NK-92 (cell line): ENCODE data around the gene IGF2.

Experiments
- DNase-seq: peaks from one replicate; lab custom pipeline; 2025; ENCODE audit not compliant: unreplicated experiment; lab: John Stamatoyannopoulos, UW

Gene IGF2

DNA sequence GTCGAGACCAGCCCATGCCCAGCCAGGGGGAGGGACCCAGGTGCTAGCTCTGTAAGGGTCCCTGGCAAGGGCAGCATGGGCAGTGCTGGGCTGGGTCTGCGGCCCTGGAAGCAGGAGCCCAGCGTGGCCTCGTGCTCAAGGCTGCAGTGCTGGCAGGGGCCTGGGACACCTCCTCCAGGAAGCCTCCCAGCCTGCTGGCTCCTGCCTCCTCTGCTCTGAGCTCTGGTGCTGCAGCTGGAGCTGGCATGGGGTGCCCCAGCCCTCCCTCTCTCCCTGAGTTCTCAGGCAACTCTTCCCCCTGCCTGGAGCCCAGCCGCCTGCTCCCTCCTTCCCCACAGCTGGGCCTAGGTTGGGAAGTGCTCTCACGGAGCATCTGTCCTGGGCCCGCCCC is 15.0 kb upstream of the IGF2 start:
- no peak for DNase-seq

DNA sequence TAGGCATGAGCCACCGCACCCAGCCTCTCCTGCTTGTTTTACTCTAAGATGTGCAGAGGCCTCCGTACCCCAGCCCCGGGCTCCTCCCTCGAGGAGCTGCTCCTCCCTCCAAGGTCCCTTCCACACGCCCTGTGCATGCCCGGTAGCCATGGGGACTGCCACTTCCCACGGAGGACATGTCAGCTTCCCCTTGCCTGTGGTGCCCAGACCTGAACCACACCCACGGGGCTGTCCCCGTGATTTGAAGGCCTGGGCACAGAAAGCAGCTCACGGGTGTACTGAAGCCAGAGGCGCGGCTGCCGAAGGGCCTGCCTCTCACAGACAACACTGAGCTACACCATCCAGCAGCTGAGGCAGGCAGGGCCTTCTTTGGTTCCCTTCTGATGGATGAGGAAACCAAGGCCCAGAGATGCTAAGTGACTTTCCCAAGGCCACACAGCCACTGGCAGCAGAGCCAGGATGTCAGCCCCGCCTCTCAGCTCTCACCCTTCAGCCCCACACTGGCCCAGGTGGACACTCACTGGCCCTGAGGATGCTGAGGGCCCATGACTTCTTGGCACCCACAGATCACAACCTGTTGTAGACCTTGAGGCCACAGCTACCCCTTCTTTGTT is 14.5 kb upstream of the IGF2 start:
- DNase-seq: no peak

DNA sequence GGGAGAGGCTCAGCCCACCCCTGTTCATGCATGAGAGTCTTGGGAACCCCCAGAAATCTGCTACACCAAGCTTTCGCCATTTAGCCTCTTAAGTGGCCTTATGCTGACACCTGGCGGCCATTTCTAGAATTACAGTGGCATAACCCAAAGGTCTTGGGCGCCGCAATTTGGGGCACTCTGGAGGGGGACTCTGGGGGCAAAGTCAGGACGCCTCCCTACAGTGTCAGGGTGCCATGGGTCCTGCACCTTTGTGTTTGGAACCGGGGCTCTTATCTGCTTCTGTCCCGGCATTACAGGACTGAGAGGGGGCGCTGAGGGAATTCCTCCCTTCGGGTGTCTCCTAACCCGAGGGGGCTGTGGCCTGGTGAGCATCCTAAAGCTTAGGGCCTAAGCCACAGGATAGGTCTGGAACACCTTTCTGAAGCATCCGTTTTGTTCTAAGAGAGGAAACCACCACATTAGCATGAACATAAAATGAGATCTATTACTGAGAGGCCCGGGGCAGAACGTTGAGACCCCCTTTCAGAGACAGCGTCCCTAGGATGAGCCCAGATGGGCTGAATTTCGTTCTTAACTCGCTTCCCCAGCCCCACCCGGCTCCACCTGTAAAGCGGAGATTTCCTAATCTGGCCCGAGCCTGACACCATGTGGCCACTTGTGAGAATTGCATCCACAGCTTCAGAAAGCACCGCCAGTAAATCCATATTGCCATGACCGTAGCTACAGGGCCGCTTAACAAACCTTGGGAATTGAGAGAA is 12.5 kb upstream of the IGF2 start:
- DNase-seq: no peak

DNA sequence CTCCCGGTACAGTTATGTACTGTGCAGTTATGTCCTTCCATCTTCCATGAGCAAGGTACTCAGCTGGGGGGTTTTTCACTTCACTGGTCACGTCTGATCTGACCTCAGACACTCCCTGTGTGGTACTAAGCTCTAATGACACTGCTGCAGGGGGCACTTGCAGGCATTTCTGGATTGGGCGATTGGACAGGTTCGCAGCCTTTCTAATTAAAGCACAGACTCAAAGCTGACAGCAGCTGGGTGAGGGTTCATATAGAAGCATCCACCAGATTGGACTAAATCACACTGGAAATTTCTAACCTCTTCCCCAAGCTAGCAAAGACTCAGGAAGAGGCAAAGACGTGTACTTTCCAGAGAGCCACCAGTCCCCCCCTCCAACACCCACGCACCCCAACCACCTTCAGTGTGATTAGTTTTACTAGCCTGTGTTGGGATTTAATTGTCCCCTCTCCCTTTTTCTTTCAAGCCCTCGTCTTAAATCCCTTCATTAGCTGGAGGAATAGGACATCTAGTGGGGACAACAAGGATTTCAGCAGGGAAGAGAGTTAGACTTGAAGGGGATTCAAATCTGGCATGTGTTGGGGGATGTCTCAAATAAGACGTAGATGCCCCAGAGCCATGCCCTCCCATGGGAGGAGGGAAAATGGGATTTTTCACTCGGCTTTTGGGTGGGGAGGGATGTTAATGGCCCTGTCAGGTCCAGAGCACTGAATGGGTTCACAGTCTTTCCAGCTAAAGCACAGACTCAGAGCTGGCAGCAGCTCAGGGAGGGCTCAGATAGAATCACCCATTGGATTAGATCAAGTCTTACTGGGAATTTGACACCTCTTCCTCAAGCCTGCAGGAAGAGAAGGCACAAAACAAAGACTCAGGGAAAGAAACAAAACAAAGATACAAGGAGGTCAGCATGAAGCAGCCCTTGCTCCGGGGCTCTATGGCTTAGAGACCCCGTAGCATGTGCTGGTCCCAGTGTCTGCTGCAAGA is 11.0 kb upstream of the IGF2 start:
- DNase-seq: no peak

DNA sequence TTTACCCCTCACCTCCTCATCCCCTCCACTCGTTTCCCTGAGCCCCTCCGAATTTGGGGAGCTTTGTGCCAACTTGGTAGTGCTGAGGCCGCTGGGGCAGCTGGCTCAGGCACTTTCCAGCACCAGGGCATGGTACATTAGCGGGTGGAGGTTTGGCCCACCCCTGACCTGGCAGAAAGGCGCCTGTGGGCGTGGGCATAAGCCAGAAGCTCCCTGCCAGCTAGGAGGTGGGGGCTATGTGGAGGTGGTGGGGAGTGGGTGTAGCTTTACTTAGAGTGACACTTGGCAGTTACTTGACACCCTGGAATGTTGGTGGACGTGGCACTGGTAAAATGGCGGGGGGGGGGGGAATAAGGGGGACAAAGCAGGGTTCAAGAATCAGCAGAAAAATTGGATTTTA is 10.3 kb upstream of the IGF2 start:
- DNase-seq: no peak

DNA sequence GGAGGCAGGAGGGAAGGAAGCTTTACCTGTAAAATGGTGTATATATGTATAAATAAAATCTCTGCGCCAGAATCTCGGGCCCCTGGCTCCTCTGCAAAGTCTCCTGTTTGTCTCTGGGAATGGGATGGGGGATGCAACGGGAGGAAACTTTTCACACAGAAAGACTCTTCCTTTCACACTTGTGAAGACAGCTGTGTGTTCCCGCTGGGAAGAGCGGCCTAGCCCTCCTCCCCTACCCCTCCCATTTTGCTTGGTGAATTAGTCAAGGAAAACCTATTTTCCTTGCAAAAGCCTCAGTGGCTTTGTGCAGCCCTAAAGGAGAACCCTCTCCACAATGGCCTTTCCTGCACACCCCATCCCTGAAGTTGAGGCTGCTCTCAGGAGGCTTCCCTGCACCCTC is 9.4 kb upstream of the IGF2 start:
- no peak for DNase-seq

DNA sequence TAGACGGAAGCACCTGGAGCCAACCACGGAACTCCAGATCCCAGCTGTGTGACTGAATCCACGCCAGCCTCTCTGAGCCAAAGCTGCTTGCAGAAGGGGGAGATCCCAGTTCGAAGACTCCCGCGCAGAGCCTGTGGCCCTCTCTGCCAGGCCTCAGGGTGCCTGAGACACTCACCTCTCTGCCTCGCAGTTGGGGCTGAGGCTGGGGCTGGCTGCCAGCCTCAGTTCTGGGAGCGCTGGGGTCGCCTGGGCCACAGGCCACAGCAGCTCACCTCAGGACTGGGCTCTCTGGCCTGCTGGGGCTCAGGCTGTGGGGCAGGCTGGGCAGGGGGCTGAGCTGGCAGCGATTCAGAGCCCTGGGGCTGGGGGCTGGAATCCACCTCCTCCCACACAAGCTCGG is 8.2 kb upstream of the IGF2 start:
- no peak for DNase-seq

DNA sequence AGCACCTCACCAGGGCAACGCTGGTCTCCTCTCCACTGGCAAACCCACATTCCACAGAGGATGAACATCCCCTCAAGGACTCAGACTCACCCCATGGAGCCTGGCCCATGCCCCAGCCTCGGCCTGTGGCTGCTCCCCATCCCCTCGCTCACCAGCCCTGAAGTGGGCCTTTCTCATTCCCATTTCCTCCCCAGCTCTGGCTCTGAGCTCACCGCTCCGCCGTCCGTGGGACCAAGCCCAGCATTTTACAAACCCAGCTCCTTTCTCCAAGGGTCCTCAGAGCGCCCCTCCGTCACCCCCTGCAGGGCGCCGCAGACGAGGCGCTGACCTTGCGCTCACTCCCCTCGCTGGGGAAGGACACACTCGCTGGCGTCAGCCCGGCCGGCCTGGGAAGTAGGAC is 6.9 kb upstream of the IGF2 start:
- no peak for DNase-seq

DNA sequence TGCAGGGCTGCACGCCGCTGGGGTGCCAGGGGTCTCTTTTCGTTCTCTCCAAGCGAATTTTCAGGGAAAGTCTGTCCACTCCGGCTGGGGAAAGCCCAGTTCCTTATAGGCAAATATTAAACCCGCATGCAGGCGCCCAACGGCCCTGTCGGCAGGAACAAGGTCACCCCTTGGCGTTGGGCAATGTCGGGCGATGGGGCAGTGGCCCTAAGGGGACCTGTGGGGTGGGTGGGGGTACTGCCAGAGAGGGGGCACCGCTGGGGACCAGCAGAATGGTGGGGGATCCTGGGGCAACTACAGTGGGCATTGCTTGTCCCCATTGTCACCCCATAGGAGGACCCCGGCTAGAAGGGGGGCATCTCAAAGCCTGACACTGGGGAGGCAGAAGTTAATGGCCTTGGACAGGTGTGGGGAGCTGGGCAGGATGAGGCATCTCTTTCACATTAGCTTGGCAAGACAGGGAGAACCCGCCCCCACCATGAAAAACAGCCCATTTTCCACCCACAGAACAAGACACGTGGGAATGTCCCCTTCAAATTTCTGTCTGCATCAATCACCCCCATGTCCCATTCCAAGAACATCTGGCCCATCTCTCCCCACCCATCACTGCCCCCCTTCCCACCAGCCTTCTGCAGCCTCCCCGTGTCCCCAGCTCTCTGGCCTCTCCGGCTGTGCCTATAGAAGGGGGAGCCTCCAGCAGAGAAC is 5.5 kb upstream of the IGF2 start:
- no peak for DNase-seq

DNA sequence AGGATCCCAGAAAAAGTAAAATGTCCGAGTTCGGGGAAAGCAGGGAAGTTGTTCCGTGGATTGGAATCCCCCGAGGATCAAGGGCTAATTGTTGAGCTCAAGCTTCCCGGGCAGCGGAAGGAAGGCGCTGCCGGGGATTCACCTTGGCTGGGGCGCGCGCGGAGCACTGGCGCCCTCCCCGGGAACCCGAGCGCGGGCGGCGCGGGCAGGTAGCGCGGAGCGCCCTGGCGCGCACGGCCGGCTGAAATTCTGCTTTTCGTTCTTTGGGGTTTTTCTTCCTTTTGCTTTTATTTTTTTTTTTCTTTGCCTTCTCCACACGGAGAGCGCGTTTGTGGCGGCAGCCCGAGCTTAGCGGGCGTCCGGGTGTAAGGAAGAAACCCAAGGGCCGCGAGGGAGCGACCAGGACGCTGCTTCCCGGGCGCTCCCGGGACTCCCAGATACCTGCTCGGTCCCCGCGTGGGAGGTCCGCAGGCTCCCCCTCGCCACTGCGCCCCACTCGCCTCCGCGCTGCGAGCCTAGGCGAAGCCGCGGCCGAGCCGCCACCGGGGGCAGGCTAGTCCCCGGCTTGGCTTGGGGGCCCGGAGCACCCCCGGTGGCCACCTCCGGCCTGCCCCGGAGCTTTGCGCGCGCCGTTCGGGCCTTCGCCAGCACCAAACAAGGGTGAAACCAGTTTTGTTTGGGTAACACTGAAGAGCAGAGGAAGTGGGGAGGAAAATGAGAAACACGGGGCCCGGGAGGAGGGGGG is 4.8 kb upstream of the IGF2 start:
- DNase-seq: no peak

DNA sequence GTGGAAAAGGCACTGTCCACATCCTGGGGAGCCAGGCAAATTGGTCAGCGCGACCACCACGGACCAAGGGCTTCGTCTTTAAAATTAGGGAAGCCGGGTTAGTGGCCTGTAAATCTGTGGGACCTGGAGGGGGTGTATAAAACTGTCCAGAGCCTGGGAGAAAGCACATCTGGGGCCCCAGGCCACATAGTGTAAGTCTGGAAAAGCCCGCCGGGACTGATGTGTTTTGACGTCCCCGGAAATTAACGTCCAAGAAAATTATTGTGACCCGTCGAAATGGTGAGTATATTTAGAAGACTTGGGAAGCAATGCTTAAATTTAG is 4.2 kb upstream of the IGF2 start:
- no peak for DNase-seq

DNA sequence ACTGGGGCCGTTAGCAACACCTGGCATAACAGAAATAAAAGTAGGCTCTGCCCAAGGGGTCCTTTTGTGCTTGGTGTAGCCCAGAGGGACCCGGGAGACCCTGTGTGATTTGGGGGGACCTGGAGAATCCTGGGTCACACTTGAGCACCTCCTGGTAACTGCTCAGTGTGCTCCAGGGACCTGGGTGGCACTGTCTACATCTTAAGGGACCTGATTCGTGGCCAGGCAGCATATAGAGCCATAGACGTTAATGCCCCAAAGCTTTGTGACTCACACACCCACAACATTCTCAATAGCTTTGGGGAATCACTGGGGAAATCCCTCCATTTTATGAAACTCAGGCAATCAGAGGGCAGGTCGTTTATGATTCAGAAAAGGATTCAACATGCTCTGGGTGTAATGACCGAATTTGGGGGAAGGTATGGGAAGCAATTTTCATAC is 3.6 kb upstream of the IGF2 start:
- DNase-seq: no peak

DNA sequence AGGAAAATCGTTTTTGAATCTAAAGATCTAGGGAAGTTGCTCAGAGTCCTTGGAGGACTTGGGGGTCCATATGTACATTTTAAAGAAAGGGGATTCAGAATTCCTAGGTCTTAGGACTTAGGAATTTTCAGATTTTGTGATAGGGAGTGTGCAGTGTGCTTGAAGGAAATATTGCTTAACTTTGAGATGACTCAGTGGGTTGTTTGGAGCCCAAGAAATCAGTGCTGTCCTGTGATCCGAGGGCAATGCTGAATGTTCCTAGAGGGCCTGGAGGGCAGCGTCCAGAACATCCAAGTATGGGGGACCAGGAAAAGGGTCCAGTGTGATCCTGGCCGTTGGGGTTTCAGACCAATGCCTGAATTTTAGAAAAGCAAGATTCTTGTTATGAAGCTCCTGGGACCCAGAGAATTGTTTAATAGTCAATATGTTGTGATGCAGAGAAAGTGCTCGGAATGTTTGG is 3.1 kb upstream of the IGF2 start:
- no peak for DNase-seq

DNA sequence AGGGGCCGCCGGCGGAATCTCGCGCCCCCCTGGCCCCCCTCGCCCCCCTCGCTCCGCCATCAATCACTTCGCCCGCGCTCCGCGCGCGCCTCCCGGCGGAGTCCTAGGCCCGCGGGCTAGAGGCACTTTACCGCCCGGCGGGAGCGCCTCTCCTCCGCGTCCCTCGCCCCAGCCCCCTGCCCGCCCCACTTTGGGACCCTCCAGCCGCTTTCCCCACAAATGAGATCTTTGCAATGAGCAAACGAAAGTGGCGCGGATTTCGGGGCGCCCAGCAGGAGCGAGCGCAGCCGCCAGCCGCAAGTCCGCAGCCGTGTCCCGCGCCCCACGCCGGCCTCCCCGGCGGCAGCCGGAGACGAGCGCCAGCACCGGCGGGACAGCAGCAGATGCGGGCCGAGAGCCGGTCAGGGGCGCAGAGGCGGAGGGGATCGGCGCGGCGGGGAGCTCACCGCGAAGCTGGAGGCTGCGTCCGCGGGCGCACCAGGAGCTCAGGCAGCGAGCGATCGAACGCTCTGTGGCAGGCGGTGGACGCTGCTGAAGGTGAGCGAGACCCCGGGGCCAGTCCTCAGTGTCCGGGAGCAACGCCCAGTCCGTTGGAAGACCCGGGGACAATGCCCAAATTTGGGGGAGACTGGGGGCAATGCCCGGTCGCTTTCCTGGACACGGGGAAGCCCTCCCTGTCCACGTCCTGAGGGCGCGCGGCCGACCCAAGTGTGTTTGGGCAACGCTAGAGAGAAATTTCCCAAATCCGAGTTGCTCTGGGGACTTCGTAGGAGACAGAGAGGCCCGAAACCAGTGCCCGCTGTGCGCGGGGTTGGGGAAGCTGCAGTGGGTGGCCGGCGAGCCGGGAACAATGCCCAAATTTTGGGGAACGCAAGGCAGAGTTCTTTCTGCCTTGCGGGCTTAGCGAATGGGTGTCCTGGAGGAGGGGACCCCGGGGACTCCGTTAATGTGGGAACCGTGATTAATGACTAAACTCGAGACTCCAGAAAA is 1.5 kb upstream of the IGF2 start:
- no peak for DNase-seq

DNA sequence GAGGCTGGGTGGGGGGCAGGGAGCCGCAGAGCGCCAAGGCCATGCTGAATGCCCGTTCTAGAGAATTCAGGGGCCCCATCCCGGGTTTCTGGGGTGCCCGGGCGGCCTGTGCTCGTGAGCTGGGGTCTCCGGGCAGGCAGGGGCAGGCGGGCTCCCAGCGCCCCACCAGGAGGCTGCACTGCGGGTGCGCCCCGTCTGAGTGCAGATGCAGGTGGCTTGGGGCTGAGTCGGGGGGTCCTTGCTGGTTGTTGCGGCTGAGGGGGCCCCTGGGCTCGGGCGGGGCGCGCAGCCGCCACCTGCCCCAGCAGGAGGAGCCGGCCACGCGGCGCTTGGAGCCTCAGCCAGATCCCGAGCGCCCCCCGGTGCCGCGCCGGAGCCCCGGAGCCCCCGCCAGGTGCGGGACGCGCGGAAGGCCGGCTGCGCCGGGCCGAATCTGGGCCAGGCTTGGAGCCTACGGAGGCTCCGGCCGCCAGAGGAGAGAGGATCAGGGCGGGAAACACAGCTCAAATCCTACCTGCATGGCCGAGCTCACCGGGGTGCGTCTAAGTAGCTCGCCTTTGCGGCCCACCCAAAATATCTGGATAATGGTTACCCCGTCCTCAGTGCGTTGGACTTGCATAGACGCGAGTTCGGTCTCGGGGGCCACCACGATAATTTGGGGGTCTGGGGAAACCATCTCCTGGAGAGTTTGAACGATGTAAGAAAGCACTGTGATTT is 590 bp upstream of the IGF2 start:
- DNase-seq: no peak

DNA sequence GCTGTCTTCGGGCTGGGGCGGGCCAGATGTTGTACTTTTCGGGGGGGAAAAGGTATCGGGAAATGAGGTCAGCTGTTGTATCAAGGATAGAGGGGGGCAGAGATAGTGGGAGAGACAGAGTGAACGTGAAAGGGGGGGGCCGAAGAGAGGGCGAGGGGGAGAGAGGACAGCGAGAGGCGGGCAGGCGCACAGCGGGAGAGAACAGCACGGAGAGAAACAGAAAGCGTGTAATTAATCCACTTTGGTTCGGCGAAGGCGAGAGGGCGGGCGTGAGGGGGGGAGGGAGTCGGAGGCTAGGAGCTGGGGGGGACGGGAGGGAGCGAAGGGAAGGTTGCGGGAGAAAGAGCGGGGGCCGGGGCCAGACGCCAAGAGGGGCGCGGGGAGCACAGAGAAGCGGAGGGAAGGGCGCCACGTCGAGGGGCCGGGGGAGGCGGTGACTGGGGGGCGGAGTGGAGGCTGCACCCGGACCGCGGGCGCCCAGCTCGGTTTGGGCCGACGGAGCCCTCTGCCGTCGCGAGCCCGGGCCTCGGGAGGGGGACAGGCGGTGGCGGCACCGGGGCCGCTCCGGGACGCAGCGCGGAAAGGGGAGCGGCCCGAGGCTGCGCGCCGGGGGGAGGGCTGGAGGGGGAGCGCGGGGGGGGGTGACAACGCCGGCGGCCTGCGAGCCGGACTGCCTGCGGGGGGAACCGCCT is 612 bp downstream of the IGF2 start:
- DNase-seq: no peak

DNA sequence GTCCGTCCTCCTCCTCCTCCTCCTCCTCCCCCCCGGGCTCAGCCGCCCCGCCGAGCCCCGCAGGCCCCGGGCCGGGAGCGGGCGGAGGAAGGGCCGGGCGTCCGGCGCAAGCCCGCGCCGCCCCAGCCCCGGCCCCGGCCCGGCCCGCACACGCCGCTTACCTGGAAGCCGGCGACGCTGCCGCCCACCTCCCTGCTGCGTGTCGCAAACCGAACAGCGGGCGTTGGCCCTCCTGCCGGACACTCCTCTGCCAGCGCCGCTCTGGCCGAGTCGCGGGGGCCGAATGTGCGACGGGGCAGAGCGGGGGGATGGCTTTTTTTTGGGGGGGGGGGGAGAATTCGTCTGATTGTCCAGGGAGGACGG is 1.1 kb downstream of the IGF2 start:
- DNase-seq: no peak
